OCI-LY7 (cell line): Measurements from ENCODE around the gene SLC5A12.

Experiments
- EZH2phosphoT487 ChIP-seq: fragments of 200-600 bp; sonication (generic); IDR thresholded peaks from 2 replicates; pipeline ENCODE4 v1.6.1; 2018; ENCODE audit warnings: low read depth, borderline replicate concordance, mild to moderate bottlenecking, mixed run types, antibody characterized with exemption, low read length, moderate library complexity, mixed read lengths
- TF ChIP-seq, protein P1 (sequence below): fragments of 200-600 bp; sonication (generic); conservative IDR thresholded peaks from 2 replicates; pipeline ENCODE4 v1.5.1; 2014; ENCODE audit warnings: mild to moderate bottlenecking, antibody characterized with exemption, low read length, moderate library complexity, mixed read lengths

DNA sequence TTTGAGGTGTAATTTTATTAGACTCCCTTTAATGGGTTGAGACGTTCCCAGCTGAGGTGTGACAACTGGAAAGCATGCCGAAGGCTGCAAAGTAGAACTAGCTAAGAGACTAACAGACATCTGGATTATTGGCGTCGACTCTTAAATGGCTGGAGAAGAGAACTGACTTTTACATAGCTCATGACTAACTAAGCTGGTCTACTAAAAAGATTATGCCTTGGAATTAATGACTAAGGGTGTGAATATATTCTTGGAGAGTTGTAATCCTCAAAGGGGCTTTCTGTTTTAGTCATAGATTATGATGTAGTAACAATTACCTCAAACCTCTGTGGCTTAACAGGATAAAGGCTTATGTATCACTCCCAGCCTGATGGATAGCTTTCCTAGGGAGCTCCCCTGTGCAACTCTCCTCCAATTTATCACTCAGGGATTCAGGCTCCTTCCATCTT is 39.5 kb upstream of the SLC5A12 start:
- TF ChIP-seq, protein P1, sequence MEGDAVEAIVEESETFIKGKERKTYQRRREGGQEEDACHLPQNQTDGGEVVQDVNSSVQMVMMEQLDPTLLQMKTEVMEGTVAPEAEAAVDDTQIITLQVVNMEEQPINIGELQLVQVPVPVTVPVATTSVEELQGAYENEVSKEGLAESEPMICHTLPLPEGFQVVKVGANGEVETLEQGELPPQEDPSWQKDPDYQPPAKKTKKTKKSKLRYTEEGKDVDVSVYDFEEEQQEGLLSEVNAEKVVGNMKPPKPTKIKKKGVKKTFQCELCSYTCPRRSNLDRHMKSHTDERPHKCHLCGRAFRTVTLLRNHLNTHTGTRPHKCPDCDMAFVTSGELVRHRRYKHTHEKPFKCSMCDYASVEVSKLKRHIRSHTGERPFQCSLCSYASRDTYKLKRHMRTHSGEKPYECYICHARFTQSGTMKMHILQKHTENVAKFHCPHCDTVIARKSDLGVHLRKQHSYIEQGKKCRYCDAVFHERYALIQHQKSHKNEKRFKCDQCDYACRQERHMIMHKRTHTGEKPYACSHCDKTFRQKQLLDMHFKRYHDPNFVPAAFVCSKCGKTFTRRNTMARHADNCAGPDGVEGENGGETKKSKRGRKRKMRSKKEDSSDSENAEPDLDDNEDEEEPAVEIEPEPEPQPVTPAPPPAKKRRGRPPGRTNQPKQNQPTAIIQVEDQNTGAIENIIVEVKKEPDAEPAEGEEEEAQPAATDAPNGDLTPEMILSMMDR, result no peak
- TF ChIP-seq EZH2phosphoT487, result no peak
